ENCODE measurements around the gene SGPL1. TPM values are rescaled to one million over a fixed set of nuclear protein-coding genes. Genes with fewer than 3 reads are reported as not detected.

Gene SGPL1
- polyA plus RNA-seq, 4 donors = 39.6 to 66.2 (median 60.0) TPM

- DNase-seq (ENCODE audit: low read depth in 4 of 4, low spot score in 3 of 4) = no peak
Measured at GRCh38 chr10:70902661-70903261, 87.0 kb downstream of the SGPL1 start.

- no peak for DNase-seq (ENCODE audit: low read depth in 4 of 4, low spot score in 3 of 4)
Measured at GRCh38 chr10:70903262-70903921, 87.6 kb downstream of the SGPL1 start.

GRCh38 chr10:70905071-70906021, 89.6 kb downstream of the SGPL1 start:
- no peak for DNase-seq (ENCODE audit: low read depth in 4 of 4, low spot score in 3 of 4)

GRCh38 chr10:70906031-70906783, 90.5 kb downstream of the SGPL1 start:
- no peak for DNase-seq (ENCODE audit: low read depth in 4 of 4, low spot score in 3 of 4)

- no peak for DNase-seq (ENCODE audit: low read depth in 4 of 4, low spot score in 3 of 4)
Measured at GRCh38 chr10:70906953-70907636, 91.3 kb downstream of the SGPL1 start.

- no peak for DNase-seq (ENCODE audit: low read depth in 4 of 4, low spot score in 3 of 4)
Measured at GRCh38 chr10:70907637-70908405, 92.1 kb downstream of the SGPL1 start.

- DNase-seq (ENCODE audit: low read depth in 4 of 4, low spot score in 3 of 4) = no peak
Measured at GRCh38 chr10:70908406-70909296, 92.9 kb downstream of the SGPL1 start.

- no peak for DNase-seq (ENCODE audit: low read depth in 4 of 4, low spot score in 3 of 4)
Measured at GRCh38 chr10:70909326-70909935, 93.7 kb downstream of the SGPL1 start.

- no peak for DNase-seq (ENCODE audit: low read depth in 4 of 4, low spot score in 3 of 4)
Measured at GRCh38 chr10:70910486-70911341, 95.0 kb downstream of the SGPL1 start.

- no peak for DNase-seq (ENCODE audit: low read depth in 4 of 4, low spot score in 3 of 4)
Measured at GRCh38 chr10:70911386-70911785, 95.6 kb downstream of the SGPL1 start.

GRCh38 chr10:70912556-70912955, 96.8 kb downstream of the SGPL1 start:
- DNase-seq (ENCODE audit: low read depth in 4 of 4, low spot score in 3 of 4) = no peak

GRCh38 chr10:70913191-70913892, 97.6 kb downstream of the SGPL1 start:
- DNase-seq (ENCODE audit: low read depth in 4 of 4, low spot score in 3 of 4) = no peak

- no peak for DNase-seq (ENCODE audit: low read depth in 4 of 4, low spot score in 3 of 4)
Measured at GRCh38 chr10:70913893-70914240, 98.1 kb downstream of the SGPL1 start.

- no peak for DNase-seq (ENCODE audit: low read depth in 4 of 4, low spot score in 3 of 4)
Measured at GRCh38 chr10:70914316-70914864, 98.6 kb downstream of the SGPL1 start.

- DNase-seq (ENCODE audit: low read depth in 4 of 4, low spot score in 3 of 4) = no peak
Measured at GRCh38 chr10:70915206-70915605, 99.5 kb downstream of the SGPL1 start.

GRCh38 chr10:70915806-70916205, 100.1 kb downstream of the SGPL1 start:
- DNase-seq (ENCODE audit: low read depth in 4 of 4, low spot score in 3 of 4) = no peak

All from left renal pelvis (tissue), 4 donors.